OCI-M1 (cell line): Measurements from ENCODE around the gene TNFRSF8.

ENCODE experiments used
- DNase-seq: peaks from one replicate; lab custom pipeline; 2025; lab: John Stamatoyannopoulos, UW

TNFRSF8 gene

DNA sequence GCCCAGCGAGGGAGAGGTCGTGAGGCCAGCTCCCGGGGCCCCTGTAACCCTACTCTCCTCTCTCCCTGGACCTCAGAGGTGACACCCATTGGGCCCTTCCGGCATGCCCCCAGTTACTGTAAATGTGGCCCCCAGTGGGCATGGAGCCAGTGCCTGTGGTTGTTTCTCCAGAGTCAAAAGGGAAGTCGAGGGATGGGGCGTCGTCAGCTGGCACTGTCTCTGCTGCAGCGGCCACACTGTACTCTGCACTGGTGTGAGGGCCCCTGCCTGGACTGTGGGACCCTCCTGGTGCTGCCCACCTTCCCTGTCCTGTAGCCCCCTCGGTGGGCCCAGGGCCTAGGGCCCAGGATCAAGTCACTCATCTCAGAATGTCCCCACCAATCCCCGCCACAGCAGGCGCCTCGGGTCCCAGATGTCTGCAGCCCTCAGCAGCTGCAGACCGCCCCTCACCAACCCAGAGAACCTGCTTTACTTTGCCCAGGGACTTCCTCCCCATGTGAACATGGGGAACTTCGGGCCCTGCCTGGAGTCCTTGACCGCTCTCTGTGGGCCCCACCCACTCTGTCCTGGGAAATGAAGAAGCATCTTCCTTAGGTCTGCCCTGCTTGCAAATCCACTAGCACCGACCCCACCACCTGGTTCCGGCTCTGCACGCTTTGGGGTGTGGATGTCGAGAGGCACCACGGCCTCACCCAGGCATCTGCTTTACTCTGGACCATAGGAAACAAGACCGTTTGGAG, 80.0 kb downstream of the TNFRSF8 start:
- DNase-seq, result no peak

GRCh38 chr1:12143631-12144155, 80.6 kb downstream of the TNFRSF8 start:
- peak; percentile 21 for DNase-seq

GRCh38 chr1:12144236-12144635, 81.1 kb downstream of the TNFRSF8 start:
- DNase-seq, result no peak

DNA sequence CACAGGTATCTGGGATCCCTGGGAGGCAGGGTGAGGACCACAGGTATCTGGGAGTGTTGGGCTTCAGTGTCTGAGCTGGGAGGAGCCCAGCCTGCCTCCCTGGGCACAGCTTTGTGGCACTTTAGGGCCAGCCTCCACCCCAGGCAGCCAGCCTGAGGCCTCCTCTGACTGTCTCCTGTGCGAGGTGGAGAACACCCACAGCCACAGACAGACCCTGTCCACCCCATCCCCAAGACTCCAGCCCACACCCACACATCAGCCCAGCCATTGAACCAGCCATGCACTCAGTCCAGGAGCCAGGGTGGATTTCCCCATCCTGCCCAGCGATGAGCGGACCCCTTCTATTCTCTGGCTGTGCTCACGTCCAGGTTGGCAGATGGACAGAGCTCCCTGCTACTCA, 81.9 kb downstream of the TNFRSF8 start:
- DNase-seq, result no peak

GRCh38 chr1:12145616-12146342, 82.7 kb downstream of the TNFRSF8 start:
- DNase-seq, result no peak

DNA sequence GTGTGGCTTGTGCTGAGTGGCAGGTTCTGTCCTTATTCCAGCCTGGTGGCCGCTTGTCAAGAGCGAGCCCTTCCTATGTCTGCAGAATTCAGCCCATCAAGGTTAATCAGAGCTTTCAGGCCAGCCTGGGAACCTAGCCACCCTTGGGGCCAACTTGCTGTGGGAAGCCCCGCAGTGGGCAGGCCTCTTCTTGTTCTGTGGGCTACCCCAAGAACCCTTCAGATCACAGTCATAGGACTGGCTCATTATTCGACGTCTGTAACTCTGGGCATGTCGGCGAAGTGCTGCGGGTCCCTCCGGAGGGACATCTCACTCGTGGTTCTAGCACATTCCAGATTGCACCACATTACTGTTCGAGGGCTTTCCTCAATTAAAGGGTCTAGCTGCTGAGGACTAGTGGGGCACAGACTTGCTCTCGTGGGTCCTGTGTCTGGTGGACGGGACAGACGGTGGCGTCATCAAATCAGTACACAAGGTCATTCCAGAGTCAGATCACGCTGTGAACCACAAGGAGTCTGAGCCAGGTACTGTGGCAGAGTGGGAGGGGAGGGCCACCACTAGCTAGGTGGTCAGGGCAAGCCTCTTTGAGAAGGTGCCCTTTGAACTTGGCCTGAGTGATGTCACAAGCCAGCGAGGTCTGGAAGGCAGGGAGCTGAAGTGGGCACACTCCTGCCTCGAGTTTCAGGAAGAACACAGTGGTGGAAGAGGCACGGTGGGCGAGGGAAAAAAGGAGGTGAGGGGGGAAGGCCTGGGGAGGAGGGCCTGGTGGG, 83.4 kb downstream of the TNFRSF8 start:
- no peak for DNase-seq

GRCh38 chr1:12147201-12147701, 84.1 kb downstream of the TNFRSF8 start:
- peak; percentile 25 for DNase-seq

GRCh38 chr1:12148160-12148957, 85.3 kb downstream of the TNFRSF8 start:
- peak; percentile 79 for DNase-seq

- DNase-seq, result no peak
Measured at GRCh38 chr1:12148958-12149790, 86.1 kb downstream of the TNFRSF8 start.

DNA sequence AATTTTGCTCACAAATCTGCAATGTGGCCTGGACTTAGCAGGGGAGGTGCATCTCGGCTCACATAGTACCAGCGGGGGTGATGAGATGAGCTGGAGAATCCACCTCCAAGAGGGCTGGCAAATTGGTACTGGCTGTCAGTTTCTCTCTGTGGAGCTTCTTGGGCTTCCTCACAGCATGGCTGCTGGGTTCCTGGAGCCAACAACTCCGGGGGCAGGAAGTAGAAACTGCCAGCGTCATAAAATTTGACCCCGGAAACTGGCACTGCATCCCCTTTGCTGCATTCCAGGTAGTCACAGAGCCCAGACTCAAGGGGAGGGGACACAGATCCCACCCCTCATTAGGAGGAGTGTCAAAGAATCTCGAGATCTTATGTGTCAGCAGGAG, 86.7 kb downstream of the TNFRSF8 start:
- no peak for DNase-seq

DNA sequence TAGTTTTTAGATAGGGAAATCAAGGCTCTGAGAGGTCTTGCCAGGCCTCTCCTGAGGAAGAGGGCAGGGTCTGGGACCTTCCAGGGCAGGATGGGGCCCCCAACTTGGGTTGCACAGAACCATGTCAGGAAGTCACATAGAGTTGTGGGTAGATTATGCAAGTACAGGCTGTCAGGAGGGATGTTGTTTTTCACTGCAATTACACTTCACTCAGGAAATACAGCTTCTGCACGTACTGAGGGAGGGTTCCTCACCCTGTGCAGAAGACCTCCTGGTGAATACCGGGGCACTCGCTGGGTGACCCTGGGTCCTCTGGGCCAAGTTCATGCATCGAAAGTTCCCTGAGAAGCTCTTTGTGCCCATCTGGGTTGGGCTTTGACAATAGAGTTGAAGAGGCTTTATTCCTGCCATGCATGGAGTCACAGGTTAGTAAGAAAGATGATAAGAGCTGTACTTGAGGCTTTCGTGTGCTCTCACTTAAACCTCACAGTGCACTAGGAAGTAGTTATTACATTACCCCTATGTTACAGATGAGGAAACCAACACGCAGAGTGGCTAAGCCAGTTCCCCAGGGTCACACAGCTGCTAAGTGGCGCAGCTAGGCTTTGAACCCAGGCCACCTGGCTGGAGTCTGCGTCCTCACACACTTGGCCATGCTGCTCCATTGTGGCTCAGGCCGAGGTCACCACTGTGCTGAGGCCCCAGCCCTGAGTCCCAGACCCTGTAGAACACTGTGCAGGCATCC, 87.5 kb downstream of the TNFRSF8 start:
- DNase-seq, result no peak

GRCh38 chr1:12151465-12151864, 88.4 kb downstream of the TNFRSF8 start:
- no peak for DNase-seq

GRCh38 chr1:12152113-12152891, 89.2 kb downstream of the TNFRSF8 start:
- DNase-seq, result no peak

DNA sequence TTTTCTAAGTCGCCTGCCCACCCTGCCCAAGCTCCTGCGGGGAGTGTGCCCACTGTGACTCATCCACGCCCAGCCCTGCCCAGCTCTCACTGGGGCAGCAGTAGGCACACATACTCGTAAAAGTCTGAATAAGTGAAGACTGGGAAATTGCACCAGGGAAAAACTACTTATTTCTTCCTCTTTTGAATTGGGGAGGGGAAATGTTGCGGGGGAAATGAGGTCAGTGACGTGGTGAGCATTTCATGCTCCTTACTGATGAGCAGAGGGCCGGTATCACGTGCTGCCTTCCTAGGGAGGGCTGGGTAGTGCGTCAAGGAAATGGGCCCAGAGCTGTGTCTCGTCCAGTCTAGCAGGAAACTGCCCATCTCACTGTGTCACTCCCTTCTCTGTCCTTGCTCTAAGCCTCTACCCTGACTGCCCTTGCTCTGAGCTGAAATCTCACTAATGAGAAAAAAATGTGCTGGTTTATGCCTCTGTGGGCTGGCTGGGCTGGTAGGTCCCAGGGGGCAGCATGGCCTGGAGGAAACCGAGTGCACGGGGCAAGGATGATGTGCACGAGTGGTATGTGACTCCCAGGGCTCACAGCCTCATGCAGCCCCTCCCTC, 90.2 kb downstream of the TNFRSF8 start:
- peak; percentile 75 for DNase-seq

DNA sequence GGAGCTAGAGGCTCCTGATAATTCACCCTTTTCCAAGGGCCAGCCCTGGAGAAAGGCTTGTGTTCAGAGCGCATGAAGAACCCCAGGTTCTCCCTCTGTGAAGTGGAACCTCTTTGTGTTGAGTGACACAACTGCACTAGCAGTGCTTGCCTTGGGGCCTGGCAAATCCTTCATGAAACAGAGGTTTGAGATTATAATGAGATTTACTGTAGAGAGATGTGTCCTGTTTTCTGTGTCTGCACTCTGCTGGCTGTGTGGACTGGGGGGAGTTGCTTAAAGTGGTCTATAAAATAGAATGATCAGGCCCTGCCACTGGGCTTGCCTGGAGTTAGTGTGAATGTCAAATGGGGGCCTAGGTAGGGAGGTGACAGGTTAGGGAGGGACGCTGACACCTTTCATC, 92.2 kb downstream of the TNFRSF8 start:
- no peak for DNase-seq

DNA sequence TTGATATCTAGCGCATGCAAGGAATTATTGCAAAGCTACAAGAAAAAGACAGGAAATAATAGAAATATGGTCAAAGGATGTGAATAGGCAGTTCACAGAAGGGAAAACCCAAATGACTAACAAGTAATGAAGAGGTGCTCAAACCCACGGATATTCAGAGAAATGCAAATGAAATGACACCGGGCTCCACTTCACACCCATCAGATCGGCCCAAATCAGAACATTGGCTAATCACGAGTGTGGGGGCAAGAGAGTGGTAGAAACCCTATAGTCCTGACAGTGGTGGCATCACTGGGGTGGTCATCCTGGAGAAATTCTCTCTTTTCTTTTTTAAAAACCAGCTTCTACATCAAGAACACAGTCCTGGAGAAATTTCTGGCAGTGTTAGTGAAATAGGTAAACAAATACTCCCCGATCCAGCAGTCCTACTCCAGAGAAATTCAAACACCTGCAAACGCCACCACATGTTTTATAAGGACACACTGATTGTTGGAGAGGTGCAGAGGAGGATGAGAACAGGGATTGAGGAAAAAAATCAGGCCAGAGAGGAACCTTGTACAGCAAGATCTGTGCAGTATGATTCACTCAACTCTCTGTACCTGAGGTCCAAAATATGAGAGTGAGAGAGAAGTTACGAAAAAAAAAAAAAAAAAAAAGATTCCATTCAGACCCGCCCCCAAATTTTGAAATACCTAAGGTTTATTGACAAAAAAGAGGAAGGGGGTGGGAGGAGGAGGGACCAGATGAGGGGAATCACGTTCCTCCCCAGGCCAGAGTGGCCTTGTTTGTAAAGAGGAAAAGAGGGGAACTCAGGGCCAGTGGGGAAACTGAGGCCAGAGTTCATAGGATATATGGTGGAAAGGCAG, 94.5 kb downstream of the TNFRSF8 start:
- DNase-seq, result peak; percentile 46

DNA sequence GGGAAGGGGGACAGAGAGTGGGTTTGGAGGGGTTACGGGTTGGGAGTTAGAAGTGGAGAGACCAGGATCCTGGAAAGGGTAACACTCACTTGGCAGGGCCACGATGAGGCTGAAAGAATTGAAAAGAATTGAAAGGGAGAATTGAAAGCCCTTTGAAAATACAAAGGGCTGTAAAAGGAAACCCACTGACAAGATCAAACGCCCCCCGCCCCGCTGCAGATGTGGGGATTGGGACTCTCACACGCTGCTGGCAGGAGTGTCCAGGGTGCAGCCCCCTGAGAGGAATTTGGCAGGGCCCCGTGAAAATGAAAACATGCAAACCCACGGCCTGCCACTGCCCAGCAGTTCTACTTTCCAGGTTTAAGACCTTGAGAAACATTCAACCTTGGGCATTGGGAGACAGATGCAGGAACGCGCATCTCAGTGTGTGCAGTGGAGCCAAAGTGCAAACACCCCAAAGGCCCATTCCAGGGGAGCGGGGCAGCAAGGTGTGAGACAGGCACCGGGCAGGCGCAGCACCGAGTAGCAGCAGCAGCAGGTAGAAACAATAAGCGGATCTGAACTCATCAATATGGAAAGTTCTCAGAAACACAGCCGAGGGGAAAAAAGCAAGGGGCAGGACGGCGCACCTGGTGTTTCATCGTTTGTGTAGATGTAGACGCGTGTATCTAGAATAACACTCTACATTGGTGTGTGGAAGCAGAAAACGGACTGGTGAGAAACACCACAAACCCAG, 95.4 kb downstream of the TNFRSF8 start:
- no peak for DNase-seq
